SU-DHL-6 (cell line): ENCODE data around the gene FNIP2.

Experiments used
- H2AFZ ChIP-seq: fragments of 200-600 bp; sonication (generic); 2 replicates; pipeline ENCODE4 v1.6.1; 2014; ENCODE audit warnings: low read depth, mild to moderate bottlenecking, moderate library complexity, mixed read lengths, antibody characterized with exemption, low read length; ENCODE audit not compliant: severe bottlenecking
- H3F3A ChIP-seq: fragments of 200-600 bp; shearing (Covaris generic); 2 replicates; pipeline ENCODE4 v1.6.0; 2016; ENCODE audit warnings: antibody characterized with exemption, mild to moderate bottlenecking; ENCODE audit not compliant: insufficient read depth
- H3K27ac ChIP-seq: fragments of 200-600 bp; sonication (generic); 2 replicates; pipeline ENCODE4 v1.5.1; 2016; ENCODE audit warnings: low read depth, mild to moderate bottlenecking, low read length, moderate library complexity, mixed read lengths
- H3K27me3 ChIP-seq: fragments of 200-600 bp; sonication (generic), shearing (Covaris generic); 2 replicates; pipeline ENCODE4 v1.6.0; 2014; ENCODE audit warnings: mild to moderate bottlenecking, low read length
- H3K36me3 ChIP-seq: fragments of 200-600 bp; sonication (generic); 2 replicates; pipeline ENCODE4 v1.6.1; 2014; ENCODE audit warnings: mild to moderate bottlenecking, low read length, mixed read lengths
- H3K4me2 ChIP-seq: fragments of 300-600, 200-600 bp; shearing (Covaris generic), sonication (generic); 2 replicates; pipeline ENCODE4 v1.6.0; 2014; ENCODE audit warnings: low read length, low read depth, mild to moderate bottlenecking; ENCODE audit not compliant: poor library complexity, severe bottlenecking
- H3K4me3 ChIP-seq: fragments of 200-600 bp; sonication (generic); 2 replicates; pipeline ENCODE4 v1.5.1; 2014; ENCODE audit warnings: antibody characterized with exemption, low read length, mild to moderate bottlenecking, mixed read lengths; ENCODE audit not compliant: insufficient read depth, poor library complexity, severe bottlenecking
- H3K79me2 ChIP-seq: fragments of 200-600 bp; sonication (generic); 2 replicates; pipeline ENCODE4 v1.6.1; 2014; ENCODE audit warnings: mild to moderate bottlenecking, low read length, moderate library complexity; ENCODE audit not compliant: insufficient read depth
- H3K9ac ChIP-seq: fragments of 200-600 bp; sonication (generic); 2 replicates; pipeline ENCODE4 v1.7.0; 2014; ENCODE audit warnings: mild to moderate bottlenecking, low read length
- H3K9me2 ChIP-seq: fragments of 200-600 bp; sonication (generic); replicated peaks from 2 replicates; pipeline ENCODE4 v1.6.1; 2014; ENCODE audit warnings: low read length; ENCODE audit not compliant: insufficient read depth
- H3K9me3 ChIP-seq: fragments of 200-600 bp; sonication (generic); 2 replicates; pipeline ENCODE4 v1.6.1; 2014; ENCODE audit warnings: low read length, mixed read lengths; ENCODE audit not compliant: insufficient read depth
- H4K20me1 ChIP-seq: fragments of 200-600 bp; sonication (generic); 2 replicates; pipeline ENCODE4 v1.6.1; 2014; ENCODE audit warnings: low read depth, mild to moderate bottlenecking, antibody characterized with exemption, low read length, moderate library complexity, mixed read lengths
- EZH2phosphoT487 ChIP-seq: fragments of 200-600 bp; sonication (generic), shearing (Covaris generic); conservative IDR thresholded peaks from 2 replicates; pipeline ENCODE4 v1.6.1; 2018; ENCODE audit warnings: mild to moderate bottlenecking, antibody characterized with exemption, low read length, moderate library complexity, mixed read lengths
- TF ChIP-seq, protein P1 (sequence below): fragments of 200-600 bp; sonication (generic); IDR thresholded peaks from one replicate; pipeline ENCODE4 v1.5.1; 2017; ENCODE audit warnings: antibody characterized with exemption, mild to moderate bottlenecking, low read length, moderate library complexity; ENCODE audit not compliant: insufficient read depth, poor library complexity, severe bottlenecking

Gene FNIP2

DNA sequence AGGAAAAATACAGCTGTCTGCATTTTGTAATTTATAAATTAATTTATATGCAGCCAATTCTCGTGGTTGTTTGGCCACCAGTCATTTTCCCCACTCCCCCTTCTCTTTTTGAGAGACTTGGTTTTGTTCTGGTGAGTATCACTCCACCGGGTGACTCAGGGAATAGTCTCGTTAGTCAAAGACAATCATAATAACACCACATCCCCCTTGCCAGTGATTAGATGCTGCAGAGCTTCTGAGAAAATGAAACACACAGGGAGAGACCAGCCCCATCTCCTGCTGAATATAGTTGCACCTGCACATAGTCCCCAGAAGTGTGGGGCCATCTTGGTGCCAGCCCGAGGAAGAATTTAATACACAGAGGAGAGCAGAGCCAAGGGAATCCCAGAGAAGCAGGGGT, 8.0 kb upstream of the FNIP2 start:
- Histone ChIP-seq H3K27me3 (no peaks in the 10 kb centered on the region), H3K79me2 (no peaks in the 10 kb centered on the region), H3K4me2 (no peak overlapping the region), H2AFZ (no peak overlapping the region), H3K9me3 (no peaks in the 10 kb centered on the region), H3K9me2 (no peaks in the 10 kb centered on the region), H3F3A (no peaks in the 10 kb centered on the region), H3K36me3 (no peaks in the 10 kb centered on the region), H3K27ac (no peak overlapping the region), H4K20me1 (no peaks in the 10 kb centered on the region), H3K9ac (no peak overlapping the region), H3K4me3 (no peak overlapping the region)
- TF ChIP-seq, protein P1, sequence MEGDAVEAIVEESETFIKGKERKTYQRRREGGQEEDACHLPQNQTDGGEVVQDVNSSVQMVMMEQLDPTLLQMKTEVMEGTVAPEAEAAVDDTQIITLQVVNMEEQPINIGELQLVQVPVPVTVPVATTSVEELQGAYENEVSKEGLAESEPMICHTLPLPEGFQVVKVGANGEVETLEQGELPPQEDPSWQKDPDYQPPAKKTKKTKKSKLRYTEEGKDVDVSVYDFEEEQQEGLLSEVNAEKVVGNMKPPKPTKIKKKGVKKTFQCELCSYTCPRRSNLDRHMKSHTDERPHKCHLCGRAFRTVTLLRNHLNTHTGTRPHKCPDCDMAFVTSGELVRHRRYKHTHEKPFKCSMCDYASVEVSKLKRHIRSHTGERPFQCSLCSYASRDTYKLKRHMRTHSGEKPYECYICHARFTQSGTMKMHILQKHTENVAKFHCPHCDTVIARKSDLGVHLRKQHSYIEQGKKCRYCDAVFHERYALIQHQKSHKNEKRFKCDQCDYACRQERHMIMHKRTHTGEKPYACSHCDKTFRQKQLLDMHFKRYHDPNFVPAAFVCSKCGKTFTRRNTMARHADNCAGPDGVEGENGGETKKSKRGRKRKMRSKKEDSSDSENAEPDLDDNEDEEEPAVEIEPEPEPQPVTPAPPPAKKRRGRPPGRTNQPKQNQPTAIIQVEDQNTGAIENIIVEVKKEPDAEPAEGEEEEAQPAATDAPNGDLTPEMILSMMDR: no peak
- no peak for TF ChIP-seq EZH2phosphoT487

DNA sequence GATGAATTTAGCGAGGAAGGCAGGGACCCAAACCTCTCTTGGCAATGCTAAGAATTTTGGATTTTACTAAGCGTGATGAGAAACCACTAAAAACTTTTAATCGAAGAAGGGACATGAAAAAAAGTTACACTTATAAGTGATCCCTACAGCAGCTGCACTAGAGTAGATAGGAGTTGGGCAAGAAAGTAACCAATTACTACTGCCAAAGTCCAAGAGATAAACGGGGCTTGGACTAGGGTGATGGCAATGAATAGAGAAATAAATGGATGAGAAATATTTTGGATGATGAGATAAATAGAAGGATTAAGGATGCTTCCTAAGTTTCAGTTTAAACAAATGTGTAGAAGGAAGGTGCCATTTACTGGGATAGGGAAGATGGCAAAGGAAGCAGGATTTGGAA, 6.3 kb upstream of the FNIP2 start:
- Histone ChIP-seq H3K4me3 (no peak overlapping the region), H3K9ac (no peak overlapping the region), H3K79me2 (no peaks in the 10 kb centered on the region), H3K4me2 (no peak overlapping the region), H3K27me3 (no peaks in the 10 kb centered on the region), H3K36me3 (no peaks in the 10 kb centered on the region), H3K9me2 (no peaks in the 10 kb centered on the region), H3F3A (no peaks in the 10 kb centered on the region), H4K20me1 (no peaks in the 10 kb centered on the region), H3K27ac (no peak overlapping the region), H3K9me3 (no peaks in the 10 kb centered on the region), H2AFZ (no peak overlapping the region)
- TF ChIP-seq, protein P1: no peak
- TF ChIP-seq EZH2phosphoT487: no peak

DNA sequence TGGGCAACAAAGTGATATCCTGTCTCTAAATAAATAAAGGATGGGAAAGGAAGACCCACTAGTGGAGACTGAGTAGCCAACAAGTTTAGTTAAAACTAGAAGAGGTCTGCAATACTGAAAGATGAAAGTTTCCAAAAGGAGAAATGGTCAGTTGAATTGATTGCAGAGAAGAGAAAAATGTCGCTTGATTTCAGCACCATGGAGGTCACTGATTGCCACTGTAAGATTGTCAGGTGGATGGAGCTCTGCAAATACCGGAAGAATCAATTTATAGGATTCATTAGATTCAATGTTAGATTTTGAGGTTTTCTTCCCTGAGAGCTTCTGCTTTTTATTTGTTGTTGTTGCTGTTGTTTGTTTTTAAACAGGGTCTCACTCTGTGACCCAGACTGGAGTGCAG, 5.4 kb upstream of the FNIP2 start:
- TF ChIP-seq, protein P1: no peak
- TF ChIP-seq EZH2phosphoT487: no peak
- Histone ChIP-seq H4K20me1 (no peaks in the 10 kb centered on the region), H3K36me3 (no peaks in the 10 kb centered on the region), H3K9me2 (no peaks in the 10 kb centered on the region), H3K4me2 (no peak overlapping the region), H3K79me2 (no peaks in the 10 kb centered on the region), H3K27me3 (no peaks in the 10 kb centered on the region), H3K27ac (no peak overlapping the region), H3F3A (no peaks in the 10 kb centered on the region), H3K9me3 (no peaks in the 10 kb centered on the region), H2AFZ (no peak overlapping the region), H3K9ac (no peak overlapping the region), H3K4me3 (no peak overlapping the region)
